HG03558 (cell line): ENCODE measurements around the gene ERCC4.

Source experiments
- ATAC-seq: cut with Tn5 transposase; IDR thresholded peaks from one replicate; pipeline ENCODE4 v1.9.1; 2021; ENCODE audit warnings: moderate number of reproducible peaks; ENCODE audit not compliant: unreplicated experiment; ENCODE audit errors: extremely low read depth

Gene ERCC4

DNA sequence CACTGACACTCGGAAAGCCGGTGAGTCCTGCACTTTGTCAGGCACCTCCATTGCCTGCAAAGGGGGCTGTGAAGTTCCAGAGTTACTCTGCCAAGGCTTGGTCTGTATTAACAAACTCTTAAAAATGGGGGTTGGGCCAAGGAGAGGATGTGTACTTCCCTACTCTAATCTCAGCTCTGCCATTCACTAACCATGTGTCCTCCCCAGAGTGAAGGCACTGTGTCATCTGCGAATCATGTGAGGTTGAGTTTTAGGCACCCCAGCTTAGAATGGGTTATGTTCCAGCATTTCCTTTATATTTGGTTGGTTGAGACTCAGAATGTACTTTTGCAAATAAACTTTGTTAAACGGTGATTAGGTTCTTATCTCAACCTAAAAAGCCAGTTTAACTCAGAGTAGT, 24.9 kb downstream of the ERCC4 start:
- no peak for ATAC-seq

DNA sequence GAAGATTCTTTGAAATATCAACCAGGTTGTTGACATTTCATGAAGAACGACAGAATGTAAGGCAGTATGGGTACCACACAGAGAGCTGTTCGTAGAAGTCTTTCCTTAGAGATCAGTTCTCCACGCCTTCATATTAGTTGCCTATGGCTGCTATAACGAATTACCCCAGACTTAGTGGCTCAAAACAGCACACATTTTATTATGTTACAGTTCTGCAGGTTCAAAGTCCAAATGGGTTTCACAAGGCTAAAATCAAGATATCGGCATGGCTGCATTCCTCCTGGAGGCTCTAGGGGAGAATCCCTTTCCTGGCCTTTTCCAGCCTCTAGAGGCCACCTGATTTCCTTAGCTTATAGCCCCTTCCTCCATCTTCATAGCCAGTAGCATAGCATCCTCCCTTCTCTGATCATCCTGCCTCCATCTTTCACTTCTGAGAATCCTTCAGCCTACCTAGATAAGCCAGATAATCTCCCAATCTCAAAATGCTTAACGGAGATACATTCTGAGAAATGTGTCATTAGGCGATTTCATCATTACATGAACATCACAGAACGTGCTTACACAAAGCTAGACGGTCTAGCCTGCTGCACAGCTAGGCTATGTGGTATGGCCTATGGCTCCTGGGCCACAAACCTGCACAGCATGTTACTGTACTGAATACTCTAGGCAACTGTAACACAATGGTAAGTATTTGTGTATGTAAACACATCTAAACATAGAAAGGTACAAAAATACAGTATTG, 26.0 kb downstream of the ERCC4 start:
- no peak for ATAC-seq

DNA sequence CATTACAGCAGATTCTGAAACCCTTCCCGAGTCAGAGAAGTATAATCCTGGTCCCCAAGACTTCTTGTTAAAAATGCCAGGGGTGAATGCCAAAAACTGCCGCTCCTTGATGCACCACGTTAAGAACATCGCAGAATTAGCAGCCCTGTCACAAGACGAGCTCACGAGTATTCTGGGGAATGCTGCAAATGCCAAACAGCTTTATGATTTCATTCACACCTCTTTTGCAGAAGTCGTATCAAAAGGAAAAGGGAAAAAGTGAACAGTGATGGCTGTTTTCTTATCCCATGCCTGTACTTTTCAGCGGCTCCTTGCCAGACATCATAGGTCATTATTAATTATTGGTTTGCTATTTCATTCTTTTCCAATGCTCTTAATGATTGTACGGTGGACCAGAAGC, 28.1 kb downstream of the ERCC4 start:
- ATAC-seq = no peak

DNA sequence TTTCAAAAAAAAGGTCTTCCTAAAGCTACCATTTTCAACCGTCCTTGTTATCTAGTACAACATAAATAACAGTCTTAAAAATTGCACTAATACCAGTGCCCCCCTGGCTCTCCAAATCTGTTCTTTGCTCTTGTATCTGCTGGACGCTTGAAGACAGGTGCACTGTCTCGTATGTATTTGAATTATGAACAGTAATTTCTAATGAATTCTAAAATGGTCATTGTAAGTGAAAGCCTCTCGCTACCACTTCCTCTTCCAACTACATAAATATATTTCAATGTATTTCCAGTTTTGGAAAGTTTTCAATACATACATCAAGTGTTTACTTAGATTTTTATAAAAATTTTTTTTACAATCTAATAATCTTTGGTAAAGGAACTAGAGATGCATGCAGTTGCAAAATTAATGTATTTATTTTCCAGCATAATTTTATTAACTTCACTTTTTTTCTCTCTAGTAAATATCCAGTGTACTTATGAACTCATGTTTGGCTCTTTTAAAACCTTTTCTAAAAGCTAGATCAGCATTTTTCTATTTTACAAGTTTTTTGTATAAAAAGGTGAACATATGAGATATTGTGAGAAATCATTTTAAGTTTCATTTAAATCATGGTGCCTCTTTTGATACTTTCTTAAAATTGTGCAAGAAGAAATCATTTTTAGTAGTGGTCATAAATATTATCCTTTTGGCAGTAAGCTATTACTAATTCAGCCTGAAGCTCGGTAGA, 31.0 kb downstream of the ERCC4 start:
- no peak for ATAC-seq

DNA sequence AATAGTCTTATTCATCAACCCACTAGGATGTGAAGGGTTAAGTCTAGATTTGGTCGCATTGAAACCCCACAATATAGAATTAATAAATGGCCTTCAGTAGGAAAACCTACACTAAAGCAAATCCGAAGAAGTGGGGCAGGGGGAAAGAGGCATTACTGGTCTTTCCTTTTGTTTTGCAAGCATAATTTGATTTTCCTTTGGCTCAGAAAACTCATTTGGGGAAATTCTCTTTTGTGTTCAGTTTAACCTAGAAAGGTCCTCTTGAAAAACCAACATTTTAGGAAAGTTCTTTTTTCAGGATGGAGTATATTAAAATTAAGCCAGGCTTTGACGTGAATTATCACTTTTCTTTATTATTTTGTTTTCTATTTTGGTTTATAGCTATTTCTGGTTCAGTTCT, 31.7 kb downstream of the ERCC4 start:
- no peak for ATAC-seq

DNA sequence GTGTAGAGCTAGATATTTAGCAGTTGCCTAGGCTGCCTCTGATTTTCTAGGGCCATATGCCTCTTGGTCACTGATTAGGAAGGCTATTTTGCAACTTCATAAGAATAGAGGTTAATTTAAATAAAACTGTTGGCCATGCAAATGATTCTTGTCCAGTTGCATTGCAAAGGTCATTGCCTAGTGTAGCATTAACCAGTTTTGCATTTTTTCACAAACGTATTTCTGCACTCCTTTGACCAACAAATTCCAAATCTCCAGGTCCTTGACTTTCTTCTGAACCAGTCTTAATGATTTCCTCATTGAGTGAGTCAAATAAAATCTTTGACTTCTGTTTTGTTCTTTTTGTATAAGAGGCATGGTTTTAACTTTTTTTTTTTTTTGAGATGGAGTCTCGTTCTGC, 33.5 kb downstream of the ERCC4 start:
- no peak for ATAC-seq

DNA sequence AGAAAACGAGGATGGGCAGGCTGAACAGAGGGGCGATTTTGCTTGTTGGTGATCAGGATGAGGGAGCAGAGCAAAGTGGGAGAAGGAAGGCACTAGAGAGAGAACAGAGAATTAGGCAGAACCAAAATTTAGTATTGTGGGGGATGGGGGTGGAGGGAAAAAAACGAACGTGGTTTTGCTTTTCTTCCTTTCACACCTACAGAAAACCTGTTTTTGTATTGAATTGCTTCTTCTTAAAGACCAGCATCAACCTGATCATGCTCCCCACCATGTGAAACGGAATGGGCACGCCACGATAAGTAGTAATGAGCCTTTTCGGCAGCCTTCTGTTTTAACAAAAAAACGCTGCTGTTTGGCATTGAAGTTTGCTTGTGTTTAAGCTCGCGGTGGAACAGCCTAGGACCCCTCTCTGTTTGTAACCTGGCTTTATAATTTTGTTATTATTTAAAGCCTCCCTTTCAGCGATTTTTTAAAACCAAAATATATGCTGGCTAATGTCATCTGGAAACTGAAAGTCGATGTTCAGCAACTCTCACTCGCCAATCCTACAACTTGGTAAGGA, 36.8 kb downstream of the ERCC4 start:
- ATAC-seq = no peak

DNA sequence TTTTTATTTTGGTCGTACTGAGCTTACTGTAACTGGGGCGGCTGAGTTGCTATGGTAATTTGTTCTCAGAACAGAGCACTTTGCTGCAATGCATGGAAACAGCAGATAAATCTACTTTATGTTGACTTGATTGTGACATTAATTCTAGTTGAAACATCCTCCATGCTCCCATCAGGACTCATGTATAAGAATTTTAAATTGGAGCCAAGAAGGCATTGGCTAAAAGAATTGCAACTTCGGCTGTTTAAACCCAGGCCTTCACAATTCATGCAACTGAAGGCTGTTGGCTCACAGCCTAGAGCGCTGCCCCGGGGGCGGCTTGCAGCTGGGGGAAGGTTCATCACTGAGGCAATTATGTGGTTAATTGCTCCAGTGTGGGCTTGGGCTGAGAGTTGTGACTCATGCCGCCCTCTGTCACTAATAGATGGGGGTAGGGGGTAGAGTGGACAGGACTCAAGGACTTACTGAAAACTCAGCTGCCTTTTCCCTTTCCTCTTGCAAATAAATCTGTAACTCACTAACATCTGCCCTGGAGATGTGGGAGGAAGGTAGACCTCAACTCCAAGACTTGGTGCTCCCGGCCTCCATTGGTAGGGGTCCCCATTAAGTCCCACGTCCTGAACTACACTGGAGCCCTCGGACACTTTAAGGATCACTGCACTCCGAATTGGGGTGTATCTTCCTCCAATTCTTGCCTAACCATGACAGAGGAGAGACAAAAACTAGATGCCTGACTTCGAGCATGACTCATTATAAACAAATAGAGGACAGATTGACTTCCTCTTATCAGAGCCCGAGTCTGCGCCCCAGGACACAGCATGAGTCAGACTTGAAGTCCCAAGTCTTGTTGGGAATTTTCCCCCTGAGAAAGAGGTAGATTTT, 37.5 kb downstream of the ERCC4 start:
- ATAC-seq = no peak

DNA sequence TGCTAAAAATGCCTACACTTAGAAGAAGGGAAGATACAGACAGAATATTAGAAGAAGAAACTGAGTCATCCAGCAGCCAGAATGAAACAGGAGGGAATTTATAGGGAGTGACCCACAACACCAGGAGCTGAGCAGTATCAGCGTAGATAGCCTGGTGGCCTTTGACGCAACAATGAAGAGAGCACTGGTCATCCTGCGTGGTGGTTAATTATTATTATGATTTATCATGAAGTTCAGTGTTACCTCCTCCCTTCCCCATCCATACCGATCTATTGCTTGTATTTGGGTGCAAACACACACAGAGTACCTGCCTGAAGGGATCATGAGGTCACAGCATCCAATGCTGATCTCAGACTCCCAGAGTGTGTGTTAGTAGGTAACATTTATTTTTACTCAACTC, 38.5 kb downstream of the ERCC4 start:
- ATAC-seq = no peak

DNA sequence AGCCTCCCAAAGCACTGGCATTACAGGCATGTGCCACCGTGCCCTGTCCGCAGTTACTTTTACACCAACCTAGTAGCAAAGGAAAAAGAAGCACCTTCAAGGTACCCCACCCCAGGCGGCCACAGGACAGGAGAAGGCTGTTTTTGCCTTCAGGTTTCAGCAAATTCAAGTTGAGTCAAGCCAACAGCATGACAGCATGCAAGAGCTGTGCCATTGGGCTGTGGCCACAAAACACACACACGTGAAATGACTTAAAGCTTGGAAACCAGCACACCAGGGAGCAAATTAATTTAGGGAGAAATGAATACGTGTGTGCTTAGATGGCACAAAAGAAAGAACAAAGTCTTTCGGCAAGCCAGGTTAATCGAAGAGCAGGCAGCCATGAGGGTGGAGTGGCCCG, 39.7 kb downstream of the ERCC4 start:
- no peak for ATAC-seq

DNA sequence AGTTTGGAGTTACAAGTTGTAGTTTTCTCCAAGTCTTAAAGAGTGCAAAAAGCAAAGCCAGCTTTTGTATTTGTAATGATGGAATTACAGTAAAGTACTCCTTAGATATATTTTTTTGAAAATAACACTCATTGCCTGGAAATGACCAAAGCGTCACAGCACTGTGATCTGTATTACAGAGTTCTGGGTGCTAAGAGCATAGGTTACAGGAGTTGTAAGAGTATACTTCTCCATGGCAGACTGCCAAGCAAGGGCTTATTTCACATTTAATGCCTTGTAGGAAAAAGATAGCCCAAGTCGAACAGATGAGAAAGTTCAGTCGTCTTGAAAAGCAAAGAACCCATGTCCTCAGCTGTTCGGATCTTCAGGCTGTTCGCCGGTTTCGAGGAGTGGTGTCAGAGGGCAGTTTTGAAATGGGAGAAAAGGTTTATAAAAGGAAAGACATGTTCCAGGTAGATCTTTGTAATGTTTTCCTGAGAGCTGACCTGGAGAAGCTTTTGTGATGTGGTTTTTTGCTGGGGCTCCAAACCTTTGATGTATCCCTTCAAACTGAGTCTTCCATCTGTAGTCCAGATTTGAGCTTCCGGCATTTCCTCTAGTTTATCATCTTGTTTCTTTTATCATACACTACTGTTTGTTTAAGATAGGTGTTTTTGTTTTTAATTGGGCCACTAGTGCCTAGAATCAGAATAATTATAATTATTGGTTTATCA, 41.3 kb downstream of the ERCC4 start:
- no peak for ATAC-seq

DNA sequence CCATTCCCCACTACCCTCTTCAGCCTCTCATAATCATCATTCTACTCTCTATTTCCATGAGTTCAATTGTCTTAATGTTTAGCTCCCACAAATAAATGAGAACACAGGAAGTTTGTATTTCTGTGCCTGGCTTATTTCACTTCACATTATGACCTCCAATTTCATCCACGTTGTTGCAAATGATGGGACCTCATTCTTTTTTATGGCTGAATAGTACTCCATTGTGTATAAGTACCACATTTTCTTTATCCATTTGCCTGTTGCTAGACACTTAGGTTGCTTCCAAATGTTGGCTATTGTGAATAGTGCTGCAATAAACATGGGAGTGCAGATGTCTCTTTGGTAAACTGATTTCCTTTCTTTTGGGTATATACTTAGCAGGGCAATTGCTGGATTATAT, 42.3 kb downstream of the ERCC4 start:
- no peak for ATAC-seq

DNA sequence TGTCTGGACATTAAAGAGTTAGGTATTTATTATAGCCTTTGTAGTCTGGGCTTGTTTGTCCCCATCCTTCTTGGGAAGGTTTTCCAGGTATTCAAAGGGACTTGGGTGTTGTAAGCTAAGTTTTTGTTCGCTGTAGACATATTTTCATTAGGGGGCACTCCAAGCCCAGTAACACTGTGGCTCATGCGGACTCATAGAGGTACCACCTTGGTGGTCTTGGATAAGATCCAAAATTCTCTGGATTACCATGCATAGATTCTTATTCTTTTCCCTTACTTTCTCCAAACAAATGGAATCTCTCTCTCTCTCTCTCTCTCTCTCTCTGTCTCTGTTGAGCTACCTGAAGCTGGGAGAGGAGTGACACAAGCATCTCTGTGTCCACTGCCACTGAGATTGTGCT, 48.9 kb downstream of the ERCC4 start:
- ATAC-seq = no peak

DNA sequence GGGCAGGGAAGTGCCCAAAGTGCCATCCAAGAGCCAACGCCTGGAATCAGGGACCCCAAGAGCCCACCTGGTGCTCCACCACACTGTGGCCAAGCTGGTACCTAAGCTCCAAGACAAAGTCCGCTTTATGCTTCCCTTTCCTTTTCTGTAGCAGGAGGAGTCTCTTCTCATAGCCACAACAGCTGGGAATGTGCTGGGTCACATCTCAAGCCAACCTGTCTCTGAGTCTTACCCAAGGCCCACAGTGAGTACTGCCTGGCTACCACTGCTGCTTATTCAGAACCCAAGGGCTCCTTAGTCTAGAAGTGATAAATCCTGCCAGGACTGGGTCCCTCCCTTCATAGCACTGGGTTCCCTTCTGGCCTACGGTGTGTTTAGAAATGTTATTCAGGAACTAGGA, 49.8 kb downstream of the ERCC4 start:
- no peak for ATAC-seq

DNA sequence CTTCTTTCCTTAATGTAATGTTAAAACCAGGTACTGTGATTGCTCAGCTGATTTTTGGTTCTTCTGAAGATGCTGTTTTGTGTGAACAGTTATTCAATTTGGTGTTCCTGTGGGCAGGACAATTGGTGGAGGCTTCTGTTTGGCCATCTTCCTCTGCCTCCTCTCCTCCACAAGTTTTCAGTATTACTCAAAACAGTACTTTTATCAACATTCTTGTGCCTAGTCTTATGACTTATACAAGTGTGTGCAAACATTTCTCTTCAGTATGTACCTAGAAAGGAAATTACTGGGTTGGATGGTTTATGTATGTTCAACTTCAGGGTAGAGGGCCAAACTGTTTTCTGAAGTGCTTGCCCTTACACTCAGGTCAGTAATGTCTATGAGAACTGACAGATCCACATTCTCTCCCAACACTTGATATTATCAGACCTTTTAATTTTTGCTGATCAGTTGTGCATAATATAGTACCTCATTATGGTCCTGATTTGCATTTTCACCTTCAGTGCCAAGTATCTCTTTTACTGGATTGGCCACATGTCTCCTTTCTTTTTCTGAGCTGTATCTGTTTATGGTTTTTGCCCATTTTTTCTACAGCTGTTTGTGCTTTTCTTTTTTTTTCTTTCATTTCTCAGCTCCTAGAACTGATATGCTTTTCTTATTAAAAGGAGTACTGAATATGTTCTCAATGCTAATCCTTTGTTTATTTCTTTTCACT, 50.9 kb downstream of the ERCC4 start:
- no peak for ATAC-seq

DNA sequence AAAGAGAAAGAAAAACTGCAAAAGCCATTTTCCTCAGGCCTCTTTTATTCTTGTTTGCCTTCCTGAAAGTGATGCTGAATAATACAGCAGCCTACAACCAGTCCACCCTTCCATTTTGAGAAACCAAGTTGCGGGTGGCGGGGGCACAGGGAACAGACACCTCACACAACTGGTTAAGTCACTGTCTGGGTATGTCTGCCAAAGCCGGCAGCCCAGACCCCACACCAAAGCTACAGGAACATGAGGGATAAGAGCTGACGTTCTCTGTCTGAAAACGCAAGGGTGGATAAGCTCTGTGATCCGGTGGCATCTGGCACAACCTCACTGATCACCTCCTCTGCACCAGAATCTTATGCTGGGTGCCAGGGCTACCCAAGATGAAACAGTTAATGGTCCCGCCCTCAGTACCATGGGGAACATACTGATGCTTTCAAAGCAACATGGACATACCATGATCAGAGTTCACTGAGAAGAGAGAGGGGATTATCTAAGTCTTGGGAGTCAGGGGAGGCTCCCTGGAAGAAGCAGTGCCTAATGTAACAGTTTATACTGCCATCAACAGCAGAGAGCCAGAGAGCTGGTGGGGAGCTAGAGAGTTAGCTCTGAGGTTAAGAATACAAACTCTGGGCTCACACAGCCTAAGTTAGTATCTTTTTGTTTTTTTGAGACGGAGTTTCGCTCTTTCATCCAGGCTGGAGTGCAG, 53.5 kb downstream of the ERCC4 start:
- no peak for ATAC-seq

DNA sequence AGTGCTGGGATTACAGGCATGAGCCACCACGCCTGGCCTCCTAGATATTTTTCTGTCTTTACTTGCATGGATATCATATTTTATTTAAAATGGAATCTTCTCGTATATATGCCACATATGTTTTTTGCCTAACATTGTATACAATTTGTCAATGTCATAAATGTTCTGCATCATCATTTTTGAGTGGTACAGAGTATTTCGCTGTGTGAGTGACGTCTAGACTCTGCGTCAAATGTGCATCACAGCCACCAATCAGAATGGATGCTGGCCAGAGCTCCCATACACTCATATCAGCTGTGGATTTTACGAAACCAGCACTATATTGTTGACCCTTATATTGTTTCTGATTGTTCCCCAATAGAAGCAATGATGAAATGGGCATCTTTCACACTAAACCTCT, 57.2 kb downstream of the ERCC4 start:
- no peak for ATAC-seq

DNA sequence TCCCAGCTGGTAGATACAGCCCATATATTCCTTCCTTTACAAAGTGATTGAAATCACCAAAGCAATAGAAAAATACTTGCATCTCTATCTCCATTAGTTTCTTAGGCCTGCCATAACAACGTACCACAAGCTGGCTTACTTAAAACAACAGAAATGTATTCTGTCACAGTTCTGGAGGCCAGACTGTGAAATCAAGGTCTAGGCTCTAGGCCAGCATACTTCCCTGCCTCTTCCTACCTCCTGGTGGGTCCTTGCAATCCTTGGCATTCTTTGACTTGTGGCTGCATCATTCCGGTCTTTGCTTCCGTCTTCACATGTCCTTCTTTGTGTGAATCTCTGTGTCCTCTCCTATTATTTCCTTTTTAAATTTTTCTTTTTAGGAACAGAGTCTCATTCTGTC, 62.5 kb downstream of the ERCC4 start:
- no peak for ATAC-seq

DNA sequence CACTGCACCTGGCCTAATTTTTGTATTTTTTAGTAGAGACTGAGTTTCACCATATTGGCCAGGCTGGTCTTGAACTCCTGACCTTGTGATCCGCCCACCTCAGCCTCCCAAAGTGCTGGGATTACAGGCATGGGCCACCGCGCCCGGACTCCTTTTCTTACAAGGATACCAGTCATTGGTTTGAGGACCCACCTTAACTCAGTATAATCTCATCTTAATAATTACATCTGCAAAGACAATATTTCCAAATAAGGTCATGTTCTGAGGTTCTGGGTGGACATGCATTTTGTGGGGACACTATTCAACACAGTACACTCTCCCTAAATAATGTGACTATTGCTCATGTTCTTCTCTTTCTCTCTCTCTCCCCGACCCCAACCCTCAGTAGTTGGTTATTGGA, 63.7 kb downstream of the ERCC4 start:
- ATAC-seq = no peak
